NCI-H1694 (cell line): ENCODE results near the gene PGF.
"Not testable (repeated sequence)": the region's sequence is repeated elsewhere in the genome, so short reads cannot be mapped to it uniquely, and the experiment has no call there.

Experiments
- DNase-seq: peaks from one replicate; lab custom pipeline; 2025; lab: John Stamatoyannopoulos, UW

The PGF gene

DNA sequence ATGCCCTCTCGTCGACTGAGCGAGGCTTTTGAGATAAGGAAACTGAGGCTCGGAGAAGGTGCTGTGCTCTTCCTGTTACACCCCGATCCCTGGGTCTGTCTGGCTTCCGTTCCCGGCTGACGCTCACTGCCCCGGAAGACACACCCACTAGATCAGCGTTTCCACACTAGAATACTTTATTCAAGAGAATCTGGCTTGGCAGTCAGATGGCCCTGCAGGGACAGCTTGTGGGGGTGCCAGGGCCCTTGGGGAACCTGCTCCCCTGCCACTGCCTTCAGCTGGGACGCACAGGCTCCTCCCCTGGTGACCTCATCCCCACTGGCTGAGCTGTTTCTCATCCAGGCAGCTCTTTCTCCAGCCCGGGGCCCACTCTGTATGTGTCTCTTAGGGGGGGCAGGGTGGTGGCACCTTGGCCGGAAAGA is 13.7 kb downstream of the PGF start:
- DNase-seq: no peak

DNA sequence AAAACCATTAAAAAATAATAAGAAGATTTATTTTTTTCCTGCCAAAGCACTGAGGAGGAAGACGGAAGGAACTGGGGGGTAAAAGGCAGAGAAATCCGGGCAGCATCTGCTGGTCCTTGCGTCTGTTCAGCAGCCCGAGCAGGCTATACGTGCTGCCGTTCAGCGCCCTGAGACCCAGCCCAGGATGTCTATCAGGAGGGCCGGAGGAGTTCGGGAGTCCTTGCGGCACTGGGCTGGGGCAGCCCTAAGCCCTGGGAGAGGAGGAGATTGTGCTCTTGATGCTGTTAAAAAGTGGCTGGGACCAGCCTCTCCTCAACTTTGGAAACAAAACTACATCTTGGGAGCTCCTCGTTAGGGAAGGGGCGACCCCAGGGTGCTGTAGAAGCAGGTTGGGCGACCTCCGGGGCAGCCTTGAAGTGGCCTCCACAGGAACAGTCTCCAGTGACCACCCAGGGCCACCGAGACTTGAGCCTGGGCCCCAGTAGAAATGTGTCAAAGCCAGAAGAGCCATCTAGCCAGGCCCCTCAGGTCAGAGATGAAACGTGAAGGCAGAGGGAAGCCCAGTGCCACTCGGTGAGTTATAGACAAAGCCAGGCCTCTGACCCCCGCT is 14.3 kb downstream of the PGF start:
- no peak for DNase-seq

- DNase-seq: no peak
These were observed 16.6 kb downstream of the PGF start for GRCh38 chr14:74938531-74939495.

- no peak for DNase-seq
These were observed 18.2 kb downstream of the PGF start for GRCh38 chr14:74937171-74937570.

GRCh38 chr14:74936731-74937130 is 18.7 kb downstream of the PGF start:
- DNase-seq: no peak

DNA sequence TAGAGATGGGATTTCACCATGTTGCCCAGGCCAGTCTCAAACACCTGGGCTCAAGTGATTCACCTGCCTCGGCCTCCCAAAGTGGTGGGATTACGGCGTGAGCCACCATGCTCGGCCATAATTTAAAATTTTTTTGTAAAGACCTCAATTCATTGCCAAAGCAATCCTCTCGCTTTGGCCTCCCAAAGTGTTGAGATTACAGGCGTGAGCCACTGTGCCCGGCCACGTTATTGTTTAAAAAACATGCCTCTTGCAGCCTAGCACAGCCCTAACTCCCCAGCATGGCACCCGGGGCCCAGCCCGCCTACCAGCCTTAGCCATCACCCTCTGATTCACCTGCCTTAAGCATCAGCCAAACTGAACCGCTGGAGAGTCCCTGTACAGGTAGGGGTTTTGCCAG is 19.2 kb downstream of the PGF start:
- no peak for DNase-seq

- DNase-seq: no peak
These were observed 20.1 kb downstream of the PGF start for GRCh38 chr14:74935360-74935680.

DNA sequence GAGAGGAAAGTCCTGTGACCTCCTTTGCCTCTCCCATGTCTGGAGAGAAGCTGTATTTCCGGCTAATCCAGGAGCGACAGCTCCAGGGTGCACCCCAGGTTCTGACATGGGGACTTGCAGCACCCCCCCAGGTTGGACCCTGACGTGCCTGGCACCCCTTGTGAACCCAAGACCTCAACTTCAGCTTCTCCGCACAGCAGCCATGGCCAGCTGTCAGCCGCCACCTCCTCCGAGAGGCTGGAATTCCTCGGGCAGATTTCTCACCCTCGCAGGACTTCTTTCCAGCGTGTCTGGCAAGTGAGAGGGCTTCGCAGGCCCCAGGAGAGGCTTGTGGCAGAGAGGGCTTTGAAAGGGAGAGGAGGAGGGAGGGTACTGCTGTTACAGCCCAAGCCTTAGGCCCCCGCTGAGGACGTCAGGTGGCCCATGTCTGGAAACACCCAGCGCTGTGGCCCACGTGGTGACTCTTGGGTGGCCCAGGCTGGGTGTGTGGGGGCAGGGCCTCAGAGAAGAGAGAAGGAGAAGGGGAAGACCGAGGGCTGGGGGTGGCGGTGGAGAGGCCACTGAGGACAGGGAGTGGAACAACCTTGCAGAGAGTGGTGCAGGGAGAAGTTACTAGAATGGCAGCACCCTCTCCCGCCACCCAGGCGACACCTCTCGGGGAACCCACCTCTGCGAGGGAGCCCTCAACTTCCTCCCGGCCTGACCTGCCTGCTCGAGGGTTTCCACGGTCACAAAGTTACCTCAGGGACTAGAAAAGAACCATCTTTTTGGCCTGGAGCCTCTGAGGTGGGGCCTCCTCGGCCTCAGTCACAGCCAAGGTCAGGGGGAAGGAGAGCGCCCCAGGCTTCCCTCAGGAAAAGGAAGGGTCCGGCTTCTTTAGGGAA is 20.7 kb downstream of the PGF start:
- DNase-seq: no peak

DNA sequence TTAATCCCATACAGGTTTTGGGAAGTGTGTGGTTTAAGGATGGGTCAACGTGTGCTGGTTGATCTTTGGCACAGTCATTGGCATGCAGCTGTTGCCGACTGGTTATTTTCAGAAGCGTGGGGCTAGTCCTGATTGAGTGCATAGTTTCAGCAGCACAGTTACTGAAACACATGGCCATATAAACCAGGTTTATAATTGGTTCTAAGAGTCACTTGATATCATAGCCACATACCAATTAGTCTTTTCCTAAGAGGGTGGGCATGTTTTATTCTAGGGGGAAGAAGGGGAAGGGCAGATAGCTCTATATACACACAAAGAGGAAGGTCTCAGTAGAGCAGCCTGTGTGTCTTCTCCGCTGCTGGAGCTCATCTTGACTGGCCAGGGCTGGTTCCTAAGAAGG is 21.4 kb downstream of the PGF start:
- DNase-seq: no peak

- not testable (repeated sequence) for DNase-seq
These were observed 22.5 kb downstream of the PGF start for GRCh38 chr14:74932936-74933335.

- no peak for DNase-seq
These were observed 22.9 kb downstream of the PGF start for GRCh38 chr14:74932401-74932901.

GRCh38 chr14:74931744-74932143 is 23.7 kb downstream of the PGF start:
- DNase-seq: not testable (repeated sequence)

DNA sequence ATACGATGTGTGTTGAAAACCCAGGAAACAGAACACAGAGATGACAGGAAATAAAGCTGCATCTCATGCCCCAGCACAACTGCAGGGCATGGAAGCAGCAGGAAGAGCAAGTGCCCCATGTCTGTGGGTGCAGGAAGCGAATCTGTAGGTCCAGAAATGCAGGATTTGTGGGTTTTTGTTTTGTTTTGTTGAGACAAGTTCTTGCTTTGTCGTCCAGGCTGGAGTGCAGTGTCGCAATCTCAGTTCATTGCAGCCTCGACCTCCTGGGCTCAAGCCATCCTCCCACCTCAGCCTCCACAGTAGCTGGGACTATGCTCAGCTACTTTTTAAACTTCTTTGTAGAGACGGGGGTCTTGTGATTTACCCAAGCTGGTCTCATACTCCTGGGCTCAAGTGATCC is 26.2 kb downstream of the PGF start:
- no peak for DNase-seq

- no peak for DNase-seq
These were observed 28.2 kb downstream of the PGF start for GRCh38 chr14:74927225-74927624.

- no peak for DNase-seq
These were observed 31.3 kb downstream of the PGF start for GRCh38 chr14:74924061-74924460.

DNA sequence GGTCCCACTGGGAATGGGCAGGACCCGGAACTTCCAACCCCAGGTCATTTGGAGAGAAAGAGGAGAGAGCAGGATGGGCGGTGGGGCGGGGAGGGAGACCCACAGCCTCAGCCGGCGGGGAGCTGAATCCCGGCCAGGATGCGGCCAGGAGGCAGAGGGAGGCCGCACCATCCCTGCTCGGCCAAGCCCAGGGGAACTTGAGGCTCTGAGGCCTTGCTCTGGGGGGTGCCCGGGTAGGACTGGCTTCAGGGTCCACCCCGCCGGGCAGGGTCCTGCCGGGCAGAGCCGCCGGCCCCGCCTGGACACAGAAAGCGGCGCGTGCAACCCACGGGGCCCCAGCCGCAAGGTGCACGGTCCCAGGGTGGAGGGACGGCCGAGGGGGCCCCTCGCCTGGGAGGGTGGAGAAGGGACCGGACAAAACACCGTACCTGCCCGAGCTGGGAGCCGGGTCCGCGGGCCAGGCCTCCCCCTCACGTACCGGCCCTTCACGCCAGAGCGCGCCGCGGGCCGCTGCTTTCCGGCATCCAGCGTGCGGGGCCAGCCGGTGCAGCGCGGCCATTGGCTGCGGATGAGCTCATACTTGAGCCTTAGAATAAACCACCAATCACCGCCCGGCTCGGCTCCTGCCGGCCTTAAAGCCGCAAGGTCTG is 32.5 kb downstream of the PGF start, which contains the start of gene RPS6KL1:
RPS6KL1 (minus strand) TSS at position 509 of the 650 bp plus-strand sequence. CDS start 1,719 bp downstream, outside the sequence.
- peak; percentile 95 for DNase-seq

GRCh38 chr14:74921987-74922751 is 33.2 kb downstream of the PGF start:
- no peak for DNase-seq

DNA sequence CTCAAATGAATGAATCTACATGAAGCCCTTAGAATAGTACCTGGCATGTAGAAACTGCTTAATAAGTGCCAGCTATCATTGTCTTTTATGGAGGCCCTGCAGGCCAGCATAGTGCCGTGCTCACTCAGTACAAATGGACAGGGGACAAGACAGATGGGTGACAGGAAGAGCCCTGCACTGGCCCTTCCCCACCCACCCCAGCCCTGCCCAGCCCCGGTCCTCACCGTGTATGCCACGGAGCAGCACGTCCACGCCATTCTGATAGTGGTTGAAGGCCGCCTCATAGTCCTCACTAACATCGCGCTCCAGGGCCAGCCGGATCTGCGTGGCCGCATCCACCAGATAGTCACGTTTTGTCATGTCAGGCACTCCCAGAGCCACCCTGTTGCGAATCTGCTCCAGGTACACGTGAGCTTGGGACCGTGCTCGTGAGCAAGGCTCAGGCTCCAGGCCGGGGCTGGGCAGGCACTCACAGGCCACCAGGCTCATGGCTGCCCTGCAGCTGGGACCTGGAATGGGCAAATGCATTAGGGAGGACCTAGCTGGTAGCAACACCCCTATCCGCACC is 34.3 kb downstream of the PGF start:
- DNase-seq: no peak

DNA sequence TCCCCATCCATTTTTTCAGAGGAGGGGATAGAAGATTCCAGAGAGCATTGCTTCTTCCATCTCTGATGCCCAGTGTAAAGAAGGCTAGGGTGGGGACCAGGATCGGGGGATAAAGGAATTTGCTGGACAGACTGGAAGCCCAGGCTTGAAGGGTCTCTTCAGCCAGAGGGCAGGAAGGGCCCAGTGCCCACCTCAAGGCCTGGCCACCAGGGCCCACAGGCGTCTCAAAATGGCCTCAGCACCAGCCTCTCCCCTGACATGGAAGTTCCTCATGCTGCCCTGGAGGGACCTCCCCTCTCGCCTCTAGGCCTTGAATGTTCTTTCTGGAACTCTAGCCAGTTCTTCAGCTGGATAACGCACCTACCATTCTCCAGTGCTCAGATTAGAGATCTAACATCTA is 35.1 kb downstream of the PGF start:
- DNase-seq: no peak

DNA sequence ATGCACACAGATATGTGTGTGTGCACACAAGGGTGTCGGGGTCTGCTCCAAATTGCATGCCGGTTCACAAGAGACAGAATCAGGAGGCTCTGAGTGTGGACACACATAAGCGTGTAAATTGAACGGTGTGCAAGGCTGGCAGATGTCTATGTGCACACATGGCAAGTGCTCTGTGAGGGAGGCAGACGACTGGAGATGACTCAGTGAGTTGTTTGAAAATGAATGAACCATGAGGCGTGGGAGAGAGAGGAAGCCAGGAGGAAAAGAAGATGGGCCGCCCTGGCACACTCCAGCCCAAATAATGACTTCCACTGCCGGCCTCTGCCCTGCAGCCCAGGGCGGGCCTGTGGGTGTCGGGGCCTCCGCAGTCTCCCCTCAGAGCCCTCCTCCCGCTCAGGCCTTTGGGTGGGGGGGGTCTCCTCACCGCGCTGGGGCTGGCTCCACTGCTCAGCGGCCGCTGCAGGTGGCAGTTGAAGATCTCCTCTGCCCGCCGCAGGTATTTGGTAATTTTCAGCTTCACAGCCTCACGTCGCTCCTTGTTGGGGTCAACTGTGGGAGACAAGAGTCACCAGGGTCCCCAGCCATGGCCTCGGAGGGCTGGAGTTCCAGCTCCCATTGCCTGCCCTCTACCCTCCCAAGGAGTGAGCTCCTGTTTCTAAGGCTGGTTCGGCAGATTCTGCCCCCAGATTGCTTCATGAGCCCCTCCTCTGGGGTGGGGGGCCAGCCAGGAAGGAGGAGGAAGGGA is 35.8 kb downstream of the PGF start:
- DNase-seq: no peak
